Upper lobe of right lung (tissue), 1 donor: ENCODE results near the gene TBCEL. TPM values are rescaled to one million over a fixed set of nuclear protein-coding genes. Genes with fewer than 3 reads are reported as not detected.

Experiments used
- ATAC-seq: fragments of 200-7000 bp; cut with Tn5 transposase; one replicate; pipeline ENCODE4 v1.9.1; 2020; ENCODE audit warnings: mild to moderate bottlenecking, moderate library complexity
- DNase-seq: peaks from one replicate; pipeline ENCODE4 v3.0.0-alpha.2; 2020
- H3K27ac ChIP-seq: fragments of 200-600 bp; one replicate; pipeline ENCODE4 v1.8.0; 2022
- H3K27me3 ChIP-seq: fragments of 200-600 bp; one replicate; pipeline ENCODE4 v1.8.0; 2022; ENCODE audit warnings: mild to moderate bottlenecking
- H3K36me3 ChIP-seq: fragments of 200-600 bp; one replicate; pipeline ENCODE4 v1.8.0; 2022
- H3K4me1 ChIP-seq: fragments of 200-600 bp; one replicate; pipeline ENCODE4 v1.8.0; 2022
- H3K4me3 ChIP-seq: fragments of 200-600 bp; one replicate; pipeline ENCODE4 v1.8.0; 2022; ENCODE audit warnings: mild to moderate bottlenecking
- H3K9me3 ChIP-seq: fragments of 200-600 bp; one replicate; pipeline ENCODE4 v1.8.0; 2022
- intact Hi-C: fragments of 100-400 bp; cut with DNase I; formaldehyde crosslinking; loops from one replicate; pipeline ENCODE4 v1.11.0; 2022
- total RNA-seq: library from RNA; stranded (reverse); fragmentation: NEBNext Ultra II Directional; extraction: Animal tissue kit (Norgen Biotek cat#: 25700); gene quantifications from one replicate; pipeline ENCODE4 v1.2.1, GENCODE V29; 2021
- TF ChIP-seq, protein P1 (sequence below): fragments of 200-600 bp; IDR thresholded peaks from one replicate; pipeline ENCODE4 v1.8.0; 2022; ENCODE audit warnings: antibody characterized with exemption
- donor health status: DM: no; HTN: yes; CAD: no; lungs with severe emphysema.

TBCEL gene
- total RNA-seq, 1 donor from 2014 or later = 41.1 TPM

- peaks cover 3% of the 10 kb centered on the region for H3K4me1 ChIP-seq
- ATAC-seq (peak; percentile 40), DNase-seq (no peak)
- H3K36me3 ChIP-seq = peaks cover 48% of the 10 kb centered on the region
- TF ChIP-seq, protein P1, sequence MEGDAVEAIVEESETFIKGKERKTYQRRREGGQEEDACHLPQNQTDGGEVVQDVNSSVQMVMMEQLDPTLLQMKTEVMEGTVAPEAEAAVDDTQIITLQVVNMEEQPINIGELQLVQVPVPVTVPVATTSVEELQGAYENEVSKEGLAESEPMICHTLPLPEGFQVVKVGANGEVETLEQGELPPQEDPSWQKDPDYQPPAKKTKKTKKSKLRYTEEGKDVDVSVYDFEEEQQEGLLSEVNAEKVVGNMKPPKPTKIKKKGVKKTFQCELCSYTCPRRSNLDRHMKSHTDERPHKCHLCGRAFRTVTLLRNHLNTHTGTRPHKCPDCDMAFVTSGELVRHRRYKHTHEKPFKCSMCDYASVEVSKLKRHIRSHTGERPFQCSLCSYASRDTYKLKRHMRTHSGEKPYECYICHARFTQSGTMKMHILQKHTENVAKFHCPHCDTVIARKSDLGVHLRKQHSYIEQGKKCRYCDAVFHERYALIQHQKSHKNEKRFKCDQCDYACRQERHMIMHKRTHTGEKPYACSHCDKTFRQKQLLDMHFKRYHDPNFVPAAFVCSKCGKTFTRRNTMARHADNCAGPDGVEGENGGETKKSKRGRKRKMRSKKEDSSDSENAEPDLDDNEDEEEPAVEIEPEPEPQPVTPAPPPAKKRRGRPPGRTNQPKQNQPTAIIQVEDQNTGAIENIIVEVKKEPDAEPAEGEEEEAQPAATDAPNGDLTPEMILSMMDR = no peak
- H3K4me3 ChIP-seq = no peak overlapping the region
- intact Hi-C loops = no loop called here
- H3K27me3 ChIP-seq = no peaks in the 10 kb centered on the region
- H3K9me3 ChIP-seq = no peaks in the 10 kb centered on the region
- H3K27ac ChIP-seq = no peak overlapping the region
Observed at GRCh38 chr11:121067453-121067852, 43.6 kb downstream of the TBCEL start.

GRCh38 chr11:121067962-121068647, 44.2 kb downstream of the TBCEL start:
- TF ChIP-seq, protein P1 = no peak
- Histone ChIP-seq H3K27me3 (no peaks in the 10 kb centered on the region), H3K4me3 (no peak overlapping the region), H3K4me1 (peaks cover 3% of the 10 kb centered on the region), H3K27ac (no peak overlapping the region), H3K9me3 (no peaks in the 10 kb centered on the region), H3K36me3 (peaks cover 47% of the 10 kb centered on the region)
- intact Hi-C loops = no loop called here
- ATAC-seq (no peak), DNase-seq (no peak)

DNA sequence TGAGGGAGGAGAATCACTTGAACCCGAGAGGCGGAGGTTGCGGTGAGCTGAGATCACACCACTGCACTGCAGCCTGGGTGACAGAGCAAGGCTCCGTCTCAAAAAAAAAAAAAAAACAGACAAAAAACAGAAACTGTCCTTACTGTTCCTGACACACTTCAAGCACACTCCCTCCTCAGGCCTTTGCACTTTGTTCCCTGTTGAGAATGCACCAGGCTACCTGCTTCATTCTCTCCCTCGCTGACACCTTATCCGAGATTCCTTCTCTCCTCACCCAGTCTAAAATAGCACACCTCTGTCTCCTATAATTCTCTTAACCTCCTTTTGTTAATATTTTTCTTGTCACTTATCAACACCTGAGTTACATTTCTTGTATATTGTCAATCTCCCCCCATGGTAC, 44.9 kb downstream of the TBCEL start:
- H3K4me1 ChIP-seq = peaks cover 3% of the 10 kb centered on the region
- TF ChIP-seq, protein P1 = no peak
- no peak overlapping the region for H3K4me3 ChIP-seq
- DNase-seq (no peak), ATAC-seq (no peak)
- no peak overlapping the region for H3K27ac ChIP-seq
- peaks cover 42% of the 10 kb centered on the region for H3K36me3 ChIP-seq
- intact Hi-C loops = no loop called here
- H3K27me3 ChIP-seq = no peaks in the 10 kb centered on the region
- H3K9me3 ChIP-seq = no peaks in the 10 kb centered on the region

DNA sequence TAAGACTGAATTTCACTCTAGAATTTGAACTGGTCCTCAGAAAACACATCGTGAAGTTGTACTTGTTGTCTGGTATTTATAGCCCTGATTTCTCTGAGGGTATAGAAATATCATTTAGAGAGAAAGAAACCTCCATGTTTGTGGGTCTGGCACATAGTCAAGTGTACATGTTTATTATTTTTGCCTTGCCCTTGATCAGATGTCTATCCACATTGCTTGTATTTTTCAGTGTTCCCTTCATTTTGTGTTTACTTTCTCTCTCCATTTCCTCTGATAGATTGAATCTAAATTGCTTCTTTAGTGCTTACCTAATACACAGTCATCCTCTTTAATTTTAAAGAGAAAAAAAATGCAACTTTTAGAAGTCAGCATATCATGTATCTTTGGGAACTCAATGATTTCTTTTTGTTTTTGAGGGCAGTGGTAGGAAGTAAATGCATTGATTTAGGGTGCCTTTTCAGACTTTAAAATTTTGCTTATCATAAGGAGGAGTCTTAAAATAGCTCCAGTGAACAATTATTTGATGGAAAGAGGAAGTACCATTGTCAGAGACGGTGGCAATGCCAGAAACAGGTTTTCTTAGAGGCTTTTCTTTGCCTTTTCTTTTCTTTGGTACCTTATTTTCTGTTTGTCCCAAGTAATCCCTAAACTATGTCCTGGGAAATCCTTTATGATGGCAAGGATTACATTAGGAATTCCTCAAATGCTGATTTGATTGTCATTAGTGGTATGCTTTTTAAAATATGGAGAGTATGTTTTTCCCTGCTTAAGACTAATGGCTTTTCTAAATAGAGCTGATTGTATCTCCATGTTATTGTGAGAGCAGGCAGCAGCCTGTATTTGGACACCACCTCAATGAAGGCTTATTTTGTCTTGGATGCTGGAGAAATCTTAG, 47.3 kb downstream of the TBCEL start:
- Histone ChIP-seq H3K27ac (no peak overlapping the region), H3K36me3 (peaks cover 20% of the 10 kb centered on the region), H3K4me3 (no peak overlapping the region), H3K9me3 (no peaks in the 10 kb centered on the region), H3K4me1 (peaks cover 3% of the 10 kb centered on the region), H3K27me3 (no peaks in the 10 kb centered on the region)
- ATAC-seq = no peak
- intact Hi-C loops = no loop called here
- no peak for DNase-seq
- TF ChIP-seq, protein P1 = no peak

GRCh38 chr11:121071846-121072450, 48.0 kb downstream of the TBCEL start:
- Histone ChIP-seq H3K27me3 (no peaks in the 10 kb centered on the region), H3K4me1 (peaks cover 3% of the 10 kb centered on the region), H3K9me3 (no peaks in the 10 kb centered on the region), H3K36me3 (peaks cover 15% of the 10 kb centered on the region), H3K27ac (no peak overlapping the region), H3K4me3 (no peak overlapping the region)
- TF ChIP-seq, protein P1 = no peak
- intact Hi-C loops = no loop called here
- DNase-seq (no peak), ATAC-seq (no peak)
